WTC11 (cell line): ENCODE results near the gene ADSL.

ENCODE experiments used
- CTCF ChIP-seq: fragments of 200-600 bp; IDR thresholded peaks from 2 replicates; pipeline ENCODE4 v1.8.0; 2022; ENCODE audit warnings: antibody characterized with exemption
- E2F1 ChIP-seq: sonication (generic); formaldehyde crosslinking; IDR thresholded peaks from 2 replicates; pipeline ENCODE4 v1.8.0; 2022; ENCODE audit warnings: mild to moderate bottlenecking, missing genetic modification reagents
- ZNF219 ChIP-seq: sonication (generic); formaldehyde crosslinking; IDR thresholded peaks from 2 replicates; pipeline ENCODE4 v1.8.0; 2023; ENCODE audit warnings: missing genetic modification reagents, mild to moderate bottlenecking, borderline replicate concordance

- TF ChIP-seq CTCF = no peak
- no peak for TF ChIP-seq E2F1 (CRISPR knock-in tag)
- TF ChIP-seq ZNF219 (CRISPR knock-in tag) = no peak
These were observed 61.8 kb downstream of the ADSL start for GRCh38 chr22:40407831-40408717.
